Measurements from ENCODE around the gene HOMER3.
"Not testable (repeated sequence)": the region's sequence is repeated elsewhere in the genome, so short reads cannot be mapped to it uniquely, and the experiment has no call there.

HOMER3 gene

DNA sequence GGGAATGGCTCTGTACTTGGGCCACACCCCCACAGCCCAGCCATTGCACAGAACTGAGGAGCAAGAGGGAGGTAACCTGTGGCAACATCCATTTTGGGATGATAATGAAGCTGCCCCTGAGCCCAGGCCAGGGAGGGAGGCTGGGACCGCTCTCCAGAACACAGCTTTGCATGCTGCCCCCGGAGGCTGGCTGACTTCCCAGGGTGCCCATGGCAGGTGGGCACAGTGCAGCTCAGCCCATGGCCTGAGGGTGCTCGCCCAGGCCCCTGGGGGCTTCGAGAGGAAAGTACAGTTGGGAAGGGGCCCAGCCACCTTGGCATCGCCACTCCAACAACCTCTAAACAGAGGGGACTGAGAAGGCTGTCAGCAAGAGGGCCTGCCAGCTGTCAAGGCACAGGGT is 27.6 kb downstream of the HOMER3 start:
- DNase-seq (ENCODE audit: low spot score in 2 of 2) (no peak), ATAC-seq (replicated peaks; ENCODE audit: extremely low read depth, poor library complexity, severe bottlenecking) (no peak)
- H3K27me3 Mint-ChIP-seq, result no peaks in the 10 kb centered on the region
- no peak overlapping the region for H3K4me3 Mint-ChIP-seq
- no peaks in the 10 kb centered on the region for H3K9me3 Mint-ChIP-seq
- H3K27ac Mint-ChIP-seq (ENCODE audit: low read depth), result no peak overlapping the region
- H3K36me3 Mint-ChIP-seq (ENCODE audit: insufficient read depth), result peaks cover 20% of the 10 kb centered on the region
- peaks cover 34% of the 10 kb centered on the region for H3K4me1 Mint-ChIP-seq

DNA sequence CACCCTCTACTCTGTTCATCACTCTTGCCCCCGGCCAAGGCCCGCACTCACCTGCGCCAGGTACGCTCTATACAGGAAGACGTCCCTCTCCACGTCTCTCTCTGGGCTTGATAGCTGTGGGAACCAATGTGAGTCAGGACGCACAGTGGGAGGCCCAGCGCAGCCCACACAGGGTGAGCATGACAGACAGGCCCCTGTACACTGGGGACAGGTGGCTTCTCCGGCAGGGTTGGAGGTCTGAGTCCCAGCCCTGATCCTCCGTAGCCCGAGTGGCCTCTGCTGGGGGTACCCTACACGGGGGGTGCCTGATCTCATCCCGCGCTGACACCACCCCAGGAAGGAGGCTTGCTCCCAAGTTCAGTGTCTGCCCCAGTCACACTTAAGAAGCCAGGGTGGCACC is 28.1 kb downstream of the HOMER3 start:
- Mint-ChIP-seq H3K27ac (ENCODE audit: low read depth) (no peak overlapping the region), H3K9me3 (no peaks in the 10 kb centered on the region), H3K4me1 (peaks cover 31% of the 10 kb centered on the region), H3K36me3 (ENCODE audit: insufficient read depth) (peaks cover 21% of the 10 kb centered on the region), H3K4me3 (no peak overlapping the region), H3K27me3 (no peaks in the 10 kb centered on the region)
- DNase-seq (ENCODE audit: low spot score in 2 of 2) (no peak), ATAC-seq (replicated peaks; ENCODE audit: extremely low read depth, poor library complexity, severe bottlenecking) (no peak)

DNA sequence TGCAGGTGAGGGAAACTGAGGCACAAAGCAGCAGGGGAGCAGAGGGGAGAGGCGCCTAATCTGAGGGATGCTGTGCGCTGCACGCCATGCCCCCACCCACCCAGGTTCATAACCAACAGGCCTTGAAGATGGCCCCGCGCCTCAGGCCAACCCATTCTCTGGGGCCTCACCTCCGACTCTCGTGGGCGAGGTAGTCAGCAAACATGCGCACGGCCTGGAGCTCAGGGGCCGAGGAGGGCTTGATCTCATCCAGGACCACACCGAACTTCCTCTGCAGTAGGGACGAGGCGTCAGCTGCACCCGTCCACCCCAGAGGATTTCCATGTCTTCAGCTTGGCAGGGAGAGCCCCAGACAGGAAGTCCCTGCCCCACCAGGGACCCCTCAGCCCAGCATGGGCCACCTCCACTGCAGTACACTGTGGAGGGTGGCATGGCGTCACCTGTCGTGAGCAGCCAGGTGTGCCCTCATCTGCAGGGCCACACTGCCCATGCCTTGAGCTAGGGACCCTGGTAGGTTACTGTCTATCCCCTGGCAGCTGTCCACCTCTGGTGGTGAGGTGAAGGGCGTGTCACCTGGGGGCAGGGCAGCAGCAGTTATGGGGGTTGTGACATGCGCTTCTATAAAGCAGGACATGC is 30.1 kb downstream of the HOMER3 start:
- Mint-ChIP-seq H3K27me3 (no peaks in the 10 kb centered on the region), H3K36me3 (ENCODE audit: insufficient read depth) (peaks cover 30% of the 10 kb centered on the region), H3K9me3 (no peaks in the 10 kb centered on the region), H3K4me1 (peaks cover 19% of the 10 kb centered on the region), H3K4me3 (no peak overlapping the region), H3K27ac (ENCODE audit: low read depth) (no peak overlapping the region)
- DNase-seq (ENCODE audit: low spot score in 2 of 2) (no peak), ATAC-seq (replicated peaks; ENCODE audit: extremely low read depth, poor library complexity, severe bottlenecking) (no peak)

DNA sequence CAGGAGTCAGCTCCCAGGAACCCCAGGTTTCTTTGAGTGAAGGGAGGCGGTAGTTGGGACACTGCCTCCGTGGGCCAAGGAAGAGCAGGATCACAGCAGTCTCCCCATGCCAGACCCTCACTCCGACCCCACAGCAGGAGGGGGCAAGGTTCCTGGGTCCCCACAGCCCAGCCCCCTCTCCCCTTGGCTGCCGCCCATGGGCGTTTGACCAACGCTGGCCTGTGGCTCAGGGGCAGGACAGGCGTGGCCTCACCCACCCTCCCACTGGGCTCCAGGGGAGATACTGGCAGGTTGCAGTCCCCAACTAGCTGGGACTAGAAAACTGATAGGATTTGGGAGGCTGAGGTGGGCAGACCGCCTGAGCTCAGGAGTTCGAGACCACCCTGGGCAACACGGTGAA is 31.0 kb downstream of the HOMER3 start:
- Mint-ChIP-seq H3K27me3 (no peaks in the 10 kb centered on the region), H3K4me3 (no peak overlapping the region), H3K9me3 (no peaks in the 10 kb centered on the region), H3K36me3 (ENCODE audit: insufficient read depth) (peaks cover 37% of the 10 kb centered on the region), H3K27ac (ENCODE audit: low read depth) (peak overlapping the region; percentile 82), H3K4me1 (peaks cover 16% of the 10 kb centered on the region)
- ATAC-seq (replicated peaks; ENCODE audit: extremely low read depth, poor library complexity, severe bottlenecking) (no peak), DNase-seq (ENCODE audit: low spot score in 2 of 2) (no peak)

DNA sequence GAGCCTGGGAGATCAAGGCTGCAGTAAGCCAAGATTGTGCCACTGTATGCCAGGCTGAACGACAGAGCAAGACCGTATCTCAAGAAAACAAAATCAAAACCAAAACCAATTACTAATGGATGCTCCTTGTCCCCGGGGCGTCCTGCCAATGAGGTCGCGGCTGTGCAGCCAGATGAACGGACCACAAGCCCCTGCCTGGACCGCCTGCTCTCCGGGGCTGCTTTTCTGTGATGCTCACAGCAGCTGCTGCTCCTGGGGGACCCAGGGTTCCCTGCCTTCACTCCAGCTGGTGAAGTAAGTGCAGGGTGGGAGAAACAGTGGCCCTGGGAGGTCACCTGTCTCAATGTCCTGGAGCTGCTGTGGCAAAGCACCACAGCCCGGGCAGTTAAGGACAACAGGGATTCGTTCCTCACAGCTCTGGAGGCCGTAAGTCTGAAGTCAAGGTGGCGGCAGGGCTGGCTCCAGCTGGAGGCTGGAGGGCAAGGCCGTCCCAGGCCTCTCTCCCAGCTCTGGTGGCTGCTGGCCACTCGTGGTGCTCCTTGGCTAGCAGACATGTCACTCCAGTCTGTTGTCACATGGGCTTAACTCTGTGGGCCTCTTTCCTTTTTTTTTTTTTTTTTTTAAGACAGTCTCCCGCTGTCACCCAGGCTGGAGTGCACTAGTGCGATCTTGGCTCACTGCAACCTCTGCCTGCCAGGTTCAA is 31.9 kb downstream of the HOMER3 start:
- peak overlapping the region; percentile 82 for H3K27ac Mint-ChIP-seq (ENCODE audit: low read depth)
- DNase-seq (ENCODE audit: low spot score in 2 of 2), result no peak
- no peak for ATAC-seq (replicated peaks; ENCODE audit: extremely low read depth, poor library complexity, severe bottlenecking)
- peaks cover 12% of the 10 kb centered on the region for H3K4me1 Mint-ChIP-seq
- H3K36me3 Mint-ChIP-seq (ENCODE audit: insufficient read depth), result peaks cover 33% of the 10 kb centered on the region
- H3K9me3 Mint-ChIP-seq, result no peaks in the 10 kb centered on the region
- H3K4me3 Mint-ChIP-seq, result no peak overlapping the region
- H3K27me3 Mint-ChIP-seq, result no peaks in the 10 kb centered on the region

DNA sequence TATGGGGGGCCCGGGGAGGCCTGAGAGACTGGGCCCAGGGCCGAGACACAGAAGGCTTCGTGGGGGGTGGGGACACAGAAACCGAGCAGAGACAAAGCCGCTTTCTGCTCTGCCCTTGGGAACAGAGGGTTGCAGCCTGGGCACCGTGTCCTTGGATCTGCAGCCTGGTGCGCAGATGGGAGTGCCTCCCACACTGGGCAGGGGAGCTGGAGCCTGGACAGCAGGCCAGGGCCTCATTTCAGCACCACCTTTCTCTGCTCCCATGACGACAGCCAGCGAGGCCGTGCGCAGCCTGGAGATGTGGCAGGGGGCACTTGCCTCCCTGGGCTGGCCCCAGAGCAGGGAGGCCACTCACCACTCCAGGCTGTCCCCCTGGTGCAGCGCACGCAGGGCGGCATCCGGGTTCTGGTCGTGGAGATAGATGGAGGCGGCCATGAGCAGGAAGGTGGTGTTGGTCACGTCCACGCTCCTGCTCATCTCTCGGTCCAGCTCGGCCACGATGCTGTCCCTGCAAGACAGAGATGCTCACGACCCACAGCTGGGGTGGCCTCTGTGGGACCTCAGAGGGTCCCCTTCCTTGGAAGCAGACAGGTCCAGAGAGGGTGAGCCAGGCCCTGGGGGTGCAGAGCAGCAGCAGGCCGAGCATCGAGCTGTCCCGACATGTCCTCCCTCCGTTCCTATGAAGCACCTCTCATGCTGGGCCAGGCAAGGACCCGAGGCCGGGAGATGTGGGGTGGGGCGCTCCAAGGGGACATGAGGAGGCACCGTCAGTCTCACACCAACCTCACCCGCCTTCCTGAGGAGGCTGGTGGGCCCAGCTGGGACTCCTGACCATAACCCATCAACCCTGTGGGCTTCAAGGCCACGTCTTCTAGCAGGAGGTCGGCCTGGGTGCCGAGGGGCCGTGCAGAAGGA is 34.2 kb downstream of the HOMER3 start:
- no peaks in the 10 kb centered on the region for H3K4me1 Mint-ChIP-seq
- H3K27ac Mint-ChIP-seq (ENCODE audit: low read depth), result no peak overlapping the region
- no peaks in the 10 kb centered on the region for H3K27me3 Mint-ChIP-seq
- no peak for ATAC-seq (replicated peaks; ENCODE audit: extremely low read depth, poor library complexity, severe bottlenecking)
- H3K4me3 Mint-ChIP-seq, result no peak overlapping the region
- no peak for DNase-seq (ENCODE audit: low spot score in 2 of 2)
- H3K36me3 Mint-ChIP-seq (ENCODE audit: insufficient read depth), result peaks cover 31% of the 10 kb centered on the region
- no peaks in the 10 kb centered on the region for H3K9me3 Mint-ChIP-seq

DNA sequence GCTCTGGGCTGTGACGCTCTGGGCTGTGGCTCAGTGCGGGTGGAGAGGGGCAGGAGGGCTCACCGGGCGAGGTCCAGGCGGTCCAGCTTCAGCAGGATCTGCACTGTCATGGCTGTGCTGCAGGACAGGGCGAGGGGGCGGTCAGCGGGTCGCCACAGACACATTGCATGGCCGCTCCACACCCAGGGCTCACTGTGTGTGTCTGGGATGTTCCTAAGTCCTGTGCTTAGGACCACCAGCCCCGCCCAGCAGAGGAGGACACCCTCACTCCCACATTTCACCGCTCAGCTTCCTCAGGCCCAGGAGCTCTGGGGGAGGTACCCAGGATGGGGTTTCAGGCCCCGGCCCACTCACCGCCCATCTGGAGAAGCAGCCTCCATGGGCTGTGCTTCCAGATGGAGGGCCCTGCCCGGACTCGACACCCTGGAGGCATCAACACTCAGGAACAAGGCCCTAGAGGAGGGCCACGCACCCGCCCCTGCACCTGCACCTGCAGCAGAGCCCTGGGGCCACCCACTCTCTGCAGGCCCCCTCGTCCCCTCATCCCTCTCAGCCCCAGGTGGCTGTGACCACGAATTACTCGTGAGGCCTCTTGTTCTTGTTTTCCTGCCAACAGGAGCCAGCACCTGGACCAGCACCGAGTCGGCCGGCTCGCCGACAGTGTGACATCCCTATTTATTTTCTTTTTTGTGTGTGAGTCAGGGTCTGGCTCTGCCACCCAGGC is 35.3 kb downstream of the HOMER3 start:
- Mint-ChIP-seq H3K27me3 (no peaks in the 10 kb centered on the region), H3K4me1 (no peaks in the 10 kb centered on the region), H3K27ac (ENCODE audit: low read depth) (peak overlapping the region; percentile 81), H3K9me3 (no peaks in the 10 kb centered on the region), H3K4me3 (no peak overlapping the region), H3K36me3 (ENCODE audit: insufficient read depth) (peaks cover 34% of the 10 kb centered on the region)
- DNase-seq (ENCODE audit: low spot score in 2 of 2) (no peak), ATAC-seq (replicated peaks; ENCODE audit: extremely low read depth, poor library complexity, severe bottlenecking) (no peak)

DNA sequence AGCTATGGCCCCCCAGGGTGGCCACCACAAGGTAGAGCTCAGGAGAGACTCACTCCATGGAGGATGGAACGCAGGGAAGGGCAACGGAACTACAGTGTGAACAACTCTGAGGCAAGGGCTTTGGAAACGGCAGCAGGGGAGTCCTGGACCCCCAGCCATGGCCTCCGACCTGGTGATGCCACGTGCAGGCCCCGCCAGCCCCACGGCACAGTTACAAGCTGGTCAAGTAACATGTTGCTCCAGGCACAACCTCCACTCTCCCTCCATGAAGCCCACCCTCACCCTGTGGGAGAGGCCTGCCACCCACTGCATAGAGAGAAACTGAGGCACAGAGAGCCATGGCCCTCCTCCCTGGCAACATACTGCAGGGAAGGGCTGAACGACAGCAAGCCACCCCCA is 36.0 kb downstream of the HOMER3 start:
- ATAC-seq (replicated peaks; ENCODE audit: extremely low read depth, poor library complexity, severe bottlenecking), result no peak
- no peak overlapping the region for H3K27ac Mint-ChIP-seq (ENCODE audit: low read depth)
- H3K9me3 Mint-ChIP-seq, result no peaks in the 10 kb centered on the region
- H3K36me3 Mint-ChIP-seq (ENCODE audit: insufficient read depth), result peaks cover 35% of the 10 kb centered on the region
- no peak overlapping the region for H3K4me3 Mint-ChIP-seq
- H3K4me1 Mint-ChIP-seq, result no peaks in the 10 kb centered on the region
- DNase-seq (ENCODE audit: low spot score in 2 of 2), result no peak
- no peaks in the 10 kb centered on the region for H3K27me3 Mint-ChIP-seq

DNA sequence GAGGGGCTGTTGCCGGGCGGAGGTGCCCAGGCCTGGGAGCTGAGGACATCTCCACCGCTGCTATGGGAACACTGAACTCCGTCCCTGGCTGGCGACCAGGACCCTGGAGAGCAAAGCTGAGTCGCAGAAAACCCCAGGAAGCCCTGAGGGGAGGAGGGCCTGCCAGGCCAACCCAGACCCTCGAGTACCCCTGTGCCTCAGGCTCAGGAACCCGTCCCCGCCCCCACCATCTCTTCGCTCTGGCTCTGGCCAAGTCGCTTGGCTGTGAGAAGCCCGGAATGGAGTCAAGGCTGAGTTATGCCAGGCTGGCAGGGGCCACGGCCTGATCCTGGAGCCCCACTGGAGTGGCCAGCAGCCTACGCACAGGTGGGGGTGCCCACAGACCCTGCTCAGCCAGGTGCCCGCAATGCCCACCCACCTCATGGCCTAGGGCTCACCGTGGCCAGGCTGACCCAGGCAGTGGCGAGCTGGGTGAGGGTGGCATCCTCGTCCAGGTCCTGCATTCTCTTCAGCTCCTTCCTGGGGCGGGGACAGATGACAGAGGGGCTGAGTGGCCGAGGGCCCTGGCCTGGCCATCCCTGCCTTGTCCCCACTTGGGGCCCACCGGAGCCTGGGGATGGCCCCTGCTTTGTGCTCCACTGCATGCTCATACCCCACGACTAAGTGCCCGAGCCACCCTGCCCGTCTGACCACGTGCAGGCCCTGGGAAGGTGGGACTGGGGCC is 36.5 kb downstream of the HOMER3 start:
- no peak overlapping the region for H3K27ac Mint-ChIP-seq (ENCODE audit: low read depth)
- H3K4me1 Mint-ChIP-seq, result no peaks in the 10 kb centered on the region
- H3K4me3 Mint-ChIP-seq, result no peak overlapping the region
- no peaks in the 10 kb centered on the region for H3K27me3 Mint-ChIP-seq
- H3K36me3 Mint-ChIP-seq (ENCODE audit: insufficient read depth), result peaks cover 33% of the 10 kb centered on the region
- DNase-seq (ENCODE audit: low spot score in 2 of 2) (no peak), ATAC-seq (replicated peaks; ENCODE audit: extremely low read depth, poor library complexity, severe bottlenecking) (no peak)
- H3K9me3 Mint-ChIP-seq, result no peaks in the 10 kb centered on the region

DNA sequence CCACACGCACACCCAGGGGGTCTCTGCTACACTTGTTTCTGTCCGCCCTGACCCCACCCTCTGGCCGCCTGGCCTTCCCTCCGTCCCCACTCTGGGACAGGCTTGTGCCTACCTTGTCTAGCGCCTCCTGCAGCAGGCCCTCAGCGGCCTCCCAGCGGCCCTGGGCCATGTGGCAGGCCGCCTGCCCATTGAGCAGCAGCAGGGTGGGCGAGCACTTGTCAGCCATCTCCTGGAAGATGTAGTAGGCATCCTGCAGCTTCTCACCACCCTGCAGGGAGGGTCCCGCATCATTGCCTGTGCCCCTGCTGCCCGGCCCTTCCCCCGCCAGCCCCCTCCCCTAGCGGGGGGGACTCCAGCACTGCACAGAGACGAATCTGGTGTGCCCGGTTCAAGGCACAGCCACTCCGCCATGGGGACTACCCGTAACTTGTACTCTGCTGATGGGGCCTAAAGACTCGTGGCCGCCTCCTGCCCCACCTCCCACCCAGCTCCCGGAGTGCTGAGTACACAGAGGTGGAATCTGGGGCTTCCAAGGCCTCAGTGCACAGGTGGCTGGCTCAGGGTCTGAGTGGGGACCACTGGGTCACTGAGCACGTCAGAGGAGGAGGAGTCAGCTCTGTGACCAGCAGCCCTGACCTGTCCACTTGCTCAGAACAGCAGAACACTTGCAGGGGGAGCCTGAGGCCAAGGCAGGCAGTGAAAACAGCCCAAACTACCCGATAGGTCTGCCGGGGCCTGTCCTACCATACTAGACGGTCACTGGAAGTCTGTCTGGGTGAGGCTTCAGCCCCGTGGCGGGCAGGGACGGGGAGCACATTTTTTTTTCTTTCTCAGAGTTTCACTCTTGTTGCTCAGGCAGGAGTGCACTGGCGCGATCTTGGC is 37.6 kb downstream of the HOMER3 start:
- H3K36me3 Mint-ChIP-seq (ENCODE audit: insufficient read depth), result peaks cover 35% of the 10 kb centered on the region
- ATAC-seq (replicated peaks; ENCODE audit: extremely low read depth, poor library complexity, severe bottlenecking) (no peak), DNase-seq (ENCODE audit: low spot score in 2 of 2) (no peak)
- no peaks in the 10 kb centered on the region for H3K4me1 Mint-ChIP-seq
- no peaks in the 10 kb centered on the region for H3K27me3 Mint-ChIP-seq
- H3K4me3 Mint-ChIP-seq, result no peak overlapping the region
- no peaks in the 10 kb centered on the region for H3K9me3 Mint-ChIP-seq
- H3K27ac Mint-ChIP-seq (ENCODE audit: low read depth), result no peak overlapping the region

DNA sequence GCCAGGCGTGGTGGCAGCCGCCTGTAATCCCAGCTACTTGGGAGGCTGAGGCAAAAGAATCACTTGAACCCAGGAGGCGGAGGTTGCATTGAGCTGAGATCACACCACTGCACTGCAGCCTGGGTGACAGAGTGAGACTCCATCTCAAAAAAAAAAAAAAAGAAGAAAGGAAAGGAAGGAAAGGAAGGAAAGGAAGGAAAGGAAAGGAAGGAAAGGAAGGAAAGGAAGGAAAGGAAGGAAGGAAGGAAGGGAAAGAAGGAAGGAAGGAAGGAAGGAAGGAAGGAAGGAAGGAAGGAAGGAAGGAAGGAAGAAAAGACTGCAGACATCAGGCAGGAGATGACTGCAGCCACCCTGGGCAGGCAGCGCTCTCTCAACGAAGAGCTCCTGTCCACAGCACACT is 38.5 kb downstream of the HOMER3 start:
- not testable (repeated sequence) for ATAC-seq (replicated peaks; ENCODE audit: extremely low read depth, poor library complexity, severe bottlenecking); H3K4me3 Mint-ChIP-seq; DNase-seq (ENCODE audit: low spot score in 2 of 2); H3K9me3 Mint-ChIP-seq; H3K4me1 Mint-ChIP-seq; H3K27me3 Mint-ChIP-seq
- Mint-ChIP-seq H3K27ac (ENCODE audit: low read depth) (peak overlapping the region; percentile 83), H3K36me3 (ENCODE audit: insufficient read depth) (peaks cover 34% of the 10 kb centered on the region)

Data from central memory CD8-positive, alpha-beta T cell (primary cell).